GM18502 (cell line): Measurements from ENCODE around the gene AIFM3.
"Not testable (repeated sequence)": the region's sequence is repeated elsewhere in the genome, so short reads cannot be mapped to it uniquely, and the experiment has no call there.

Experiments
- ATAC-seq: cut with Tn5 transposase; IDR thresholded peaks from one replicate; pipeline ENCODE4 v1.9.1; 2021; ENCODE audit warnings: mild to moderate bottlenecking; ENCODE audit not compliant: unreplicated experiment, poor library complexity

The AIFM3 gene

GRCh38 chr22:20999350-21000206 lies 32.5 kb downstream of the AIFM3 start:
- no peak for ATAC-seq

- no peak for ATAC-seq
These were observed 33.3 kb downstream of the AIFM3 start for GRCh38 chr22:21000207-21000986.

DNA sequence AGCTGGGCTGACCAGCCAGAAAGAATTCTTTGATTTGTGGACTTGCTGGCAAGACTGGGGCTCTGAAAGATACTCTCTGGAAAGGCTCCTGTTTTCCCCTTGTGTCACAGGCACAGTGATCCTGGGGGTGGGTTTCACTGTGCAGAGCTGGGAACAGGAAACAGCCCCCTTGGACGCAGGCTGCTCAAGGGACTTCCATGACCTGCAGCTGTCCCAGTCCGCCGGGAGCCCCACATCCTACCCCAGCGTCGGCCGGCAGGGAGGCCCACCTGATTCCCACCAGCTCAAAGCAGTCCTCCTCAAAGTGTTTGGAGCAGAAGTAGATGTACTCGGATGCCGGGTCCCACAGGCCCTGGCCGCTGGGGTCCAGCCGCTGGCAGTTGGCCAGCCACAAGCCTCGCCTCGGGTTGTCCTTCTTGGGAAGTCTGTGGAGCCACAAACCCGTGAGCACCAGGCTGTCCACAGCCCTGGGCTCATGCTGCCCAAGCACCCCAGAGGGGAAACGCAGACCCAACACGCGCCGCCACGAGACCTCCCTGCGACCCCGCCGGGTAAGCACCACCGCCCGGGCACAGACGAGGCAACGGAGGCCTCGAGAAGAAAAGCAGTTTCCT lies 34.0 kb downstream of the AIFM3 start:
- no peak for ATAC-seq

GRCh38 chr22:21001601-21002325 lies 34.7 kb downstream of the AIFM3 start, which contains the start of gene THAP7:
Gene THAP7, minus strand, starts transcription at chr22:21002118. Its CDS starts 207 bp downstream, at chr22:21001911.
- ATAC-seq, result peak; percentile 82

- no peak for ATAC-seq
These were observed 36.7 kb downstream of the AIFM3 start for GRCh38 chr22:21003782-21004181.

- not testable (repeated sequence) for ATAC-seq
These were observed 42.2 kb downstream of the AIFM3 start for GRCh38 chr22:21009208-21009607.

GRCh38 chr22:21009638-21010425 lies 42.8 kb downstream of the AIFM3 start:
- ATAC-seq, result no peak

- no peak for ATAC-seq
These were observed 43.5 kb downstream of the AIFM3 start for GRCh38 chr22:21010426-21011113.

- no peak for ATAC-seq
These were observed 45.7 kb downstream of the AIFM3 start for GRCh38 chr22:21012446-21013407.

DNA sequence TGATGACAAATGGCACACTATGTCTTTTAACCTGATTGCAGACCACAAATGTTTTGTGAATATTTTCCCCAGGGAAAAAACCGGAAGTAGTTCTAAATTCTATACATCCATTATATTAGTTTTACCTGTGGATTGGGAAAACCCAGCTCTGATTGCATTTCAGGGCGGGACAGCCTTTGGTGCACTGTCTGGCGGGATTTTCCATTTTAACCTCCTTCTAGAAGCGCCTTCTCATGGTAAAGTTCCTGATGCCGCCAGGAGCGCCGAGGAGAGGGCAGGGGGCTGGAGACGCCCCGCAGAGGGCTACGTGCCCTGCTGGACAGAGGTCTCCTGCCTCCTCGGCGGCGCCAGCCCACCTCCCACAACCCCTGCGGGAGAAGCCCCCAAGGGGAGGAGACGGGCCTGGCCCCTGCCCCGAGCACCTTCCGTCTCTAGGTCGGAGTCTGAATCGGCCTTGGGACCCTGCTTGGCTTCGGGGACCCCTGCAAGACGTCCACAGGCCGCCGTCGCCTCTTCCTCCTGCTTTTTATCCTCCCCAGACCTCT lies 46.7 kb downstream of the AIFM3 start:
- ATAC-seq, result peak; percentile 21

DNA sequence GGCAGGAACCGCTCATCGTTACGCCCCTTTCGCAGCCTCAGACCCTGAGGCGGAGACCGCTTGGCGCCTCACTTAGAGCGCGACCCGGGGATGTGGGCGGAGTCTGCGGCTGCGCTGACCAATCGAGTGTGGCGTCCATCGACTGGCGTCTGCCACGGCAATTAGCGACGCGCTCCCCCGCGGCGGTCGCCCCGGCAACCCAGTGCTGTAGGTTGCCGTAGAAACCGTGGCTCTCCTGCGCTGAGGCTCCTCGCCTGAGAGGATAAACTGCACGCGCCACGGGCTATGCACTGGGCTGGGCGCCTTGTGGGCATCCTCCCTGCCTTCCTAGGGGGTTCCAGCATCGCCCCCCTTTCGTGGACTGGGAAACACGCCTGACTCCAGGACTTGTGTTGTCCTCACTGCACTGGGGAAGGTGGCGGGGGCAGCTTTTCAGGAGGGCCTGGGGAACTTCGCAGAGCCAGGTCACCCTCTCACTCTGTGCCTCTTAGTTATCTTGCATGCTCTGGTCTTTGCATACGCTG lies 47.2 kb downstream of the AIFM3 start:
- peak; percentile 87 for ATAC-seq

DNA sequence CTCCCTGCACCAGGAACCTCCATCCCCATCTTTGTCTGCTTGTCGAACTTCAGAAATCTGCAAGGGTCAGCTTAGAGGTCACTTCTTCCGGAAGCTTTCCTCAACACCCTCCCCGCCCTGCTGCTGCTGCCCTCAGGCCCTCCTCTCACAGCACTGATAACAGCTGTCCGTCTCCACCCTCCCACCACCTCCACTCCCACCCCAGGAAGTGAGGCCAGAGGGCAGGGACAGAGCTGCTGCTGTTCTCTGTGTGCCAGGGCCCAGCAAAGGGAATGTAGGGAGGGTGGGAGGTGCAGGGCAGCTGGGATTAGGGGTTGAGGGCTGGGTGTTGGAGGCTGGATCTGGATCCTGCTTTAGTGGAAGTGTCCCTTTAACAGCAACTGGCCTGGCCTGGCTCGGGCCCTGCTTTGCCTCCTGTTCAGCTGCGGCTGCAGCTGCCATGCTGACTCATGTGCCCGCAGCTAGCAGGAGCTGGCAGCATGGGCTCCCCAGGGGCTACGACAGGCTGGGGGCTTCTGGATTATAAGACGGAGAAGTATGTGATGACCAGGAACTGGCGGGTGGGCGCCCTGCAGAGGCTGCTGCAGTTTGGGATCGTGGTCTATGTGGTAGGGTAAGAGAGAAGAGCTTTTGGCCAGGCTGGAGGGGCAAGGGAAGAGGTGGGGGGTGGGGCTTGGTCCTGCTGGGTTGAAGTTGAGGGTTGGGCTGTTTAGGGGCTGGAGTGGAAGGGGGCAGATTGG lies 47.8 kb downstream of the AIFM3 start, which contains the start of gene P2RX6:
Gene P2RX6, plus strand, starts transcription at position 440 of the 740 bp plus-strand sequence. Its CDS starts 10 bp downstream, at position 450.
- no peak for ATAC-seq

DNA sequence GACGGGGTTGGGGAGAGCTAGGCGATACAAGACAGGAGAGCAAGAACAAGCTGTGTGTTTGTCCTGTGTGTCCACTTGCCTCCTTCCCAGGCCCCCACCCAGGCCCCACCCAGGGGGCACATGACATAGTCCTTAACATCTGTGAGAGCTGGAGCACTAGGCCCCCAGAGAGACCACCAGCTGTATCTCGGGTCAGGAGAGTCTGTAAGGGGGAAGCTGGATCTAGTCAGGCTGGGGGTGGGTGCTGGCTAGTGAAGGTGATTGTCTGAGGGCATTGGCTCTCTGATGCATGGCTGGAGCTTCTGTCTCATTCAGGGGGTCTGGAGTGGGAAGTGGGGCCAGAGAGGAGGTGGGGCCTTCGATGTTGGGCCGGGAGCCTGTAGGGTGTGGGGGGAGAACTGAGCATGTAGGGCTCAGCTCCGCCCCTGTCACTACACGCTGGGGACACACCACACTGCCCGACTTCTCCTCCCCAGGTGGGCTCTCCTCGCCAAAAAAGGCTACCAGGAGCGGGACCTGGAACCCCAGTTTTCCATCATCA lies 48.5 kb downstream of the AIFM3 start:
- ATAC-seq, result no peak

GRCh38 chr22:21016644-21017420 lies 49.8 kb downstream of the AIFM3 start:
- ATAC-seq, result no peak

DNA sequence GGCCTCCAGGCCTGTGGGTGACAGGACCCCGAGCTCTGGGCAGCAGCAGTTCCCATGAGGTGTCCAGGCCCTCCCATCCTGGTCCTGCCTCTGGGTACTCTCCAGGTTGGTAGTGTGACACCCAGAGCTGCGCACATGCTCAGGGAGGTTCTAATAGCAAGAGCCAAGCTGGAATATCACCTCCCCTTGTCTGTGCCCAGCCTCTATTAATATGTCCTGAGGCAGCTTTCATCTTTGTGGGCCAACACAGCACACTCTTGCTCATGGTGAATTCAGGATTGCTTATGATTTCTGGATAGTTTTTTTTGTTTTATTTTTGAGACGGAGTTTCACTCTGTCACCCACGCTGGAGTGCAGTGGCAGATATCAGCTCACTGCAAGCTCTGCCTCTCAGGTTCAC lies 51.3 kb downstream of the AIFM3 start:
- no peak for ATAC-seq
